Effector CD8-positive, alpha-beta T cell (primary cell): Measurements from ENCODE around the gene GFOD1.
"Not testable (repeated sequence)": the region's sequence is repeated elsewhere in the genome, so short reads cannot be mapped to it uniquely, and the experiment has no call there.

Experiments
- DNase-seq: peaks from one replicate; lab custom pipeline; 2025; lab: John Stamatoyannopoulos, UW

Gene GFOD1

DNA sequence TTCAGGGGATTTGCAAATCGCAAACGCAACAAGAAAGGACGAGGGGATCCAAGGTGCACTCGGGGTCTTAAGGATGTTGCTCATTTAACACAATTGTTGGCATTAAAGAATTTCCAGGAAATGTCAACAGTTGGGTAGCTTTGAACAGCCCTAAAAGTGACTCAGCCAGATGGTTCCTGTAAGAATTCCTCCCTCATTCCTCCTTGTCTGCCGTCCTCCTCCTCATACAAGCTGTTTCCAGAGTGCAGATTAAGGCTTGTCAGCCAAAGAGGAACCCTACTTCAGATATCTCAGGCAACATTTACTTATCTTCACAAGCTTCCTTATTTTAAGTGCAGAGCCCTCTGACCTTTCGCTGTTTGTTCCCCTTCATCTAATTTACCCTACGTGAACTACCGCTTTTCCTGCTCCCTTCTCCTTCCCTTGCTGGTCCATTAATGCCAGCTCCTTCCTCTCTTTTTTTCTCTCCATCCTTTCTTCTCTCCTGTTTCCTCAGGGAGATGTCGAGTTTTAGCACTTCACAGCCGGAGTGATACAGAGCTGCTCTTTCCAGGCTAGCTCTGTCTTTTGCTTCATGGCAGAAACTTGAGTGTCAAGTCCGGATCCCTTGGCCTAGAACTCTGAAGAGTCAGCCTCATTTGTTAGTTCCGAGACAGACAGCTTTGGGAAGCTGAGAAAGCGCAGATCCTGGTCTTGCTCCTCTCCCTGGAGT lies 132.9 kb downstream of the GFOD1 start:
- DNase-seq = no peak

DNA sequence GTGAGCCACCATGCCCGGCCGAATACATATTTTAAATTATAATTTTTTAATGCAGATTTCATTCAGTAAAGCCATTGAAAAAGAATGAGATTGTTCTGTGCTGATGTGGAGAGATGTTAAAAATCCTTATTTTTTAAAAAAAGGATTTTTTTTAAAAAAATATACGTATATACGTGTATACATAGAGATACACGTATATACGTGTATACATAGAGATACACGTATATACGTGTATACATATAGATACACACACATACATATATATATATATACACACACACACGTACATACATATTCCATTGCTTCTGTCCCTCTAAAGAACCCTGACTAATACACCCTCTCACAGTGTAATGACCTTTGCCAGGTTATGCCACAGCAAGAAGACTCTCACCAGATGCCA lies 135.2 kb downstream of the GFOD1 start:
- DNase-seq = no peak

DNA sequence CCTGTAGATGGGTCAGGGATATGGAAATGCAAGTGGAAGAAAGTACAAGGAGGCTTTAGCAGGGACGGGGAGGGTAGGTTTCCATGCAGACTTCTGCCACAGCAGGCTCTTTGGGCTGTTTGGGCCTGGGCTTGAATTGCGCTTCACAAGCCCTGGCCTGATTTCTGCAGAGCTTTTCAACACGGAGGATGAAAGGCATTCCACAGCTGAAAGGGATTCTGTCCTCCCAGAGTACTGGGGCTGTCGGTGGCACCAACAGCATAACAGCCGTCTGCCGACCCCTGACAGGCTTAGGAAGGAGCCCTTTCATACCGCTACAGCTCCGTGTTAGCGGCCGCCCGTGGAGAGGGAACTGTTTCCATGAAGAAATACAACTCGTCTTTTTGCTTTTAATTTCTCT lies 136.1 kb downstream of the GFOD1 start:
- DNase-seq = no peak

DNA sequence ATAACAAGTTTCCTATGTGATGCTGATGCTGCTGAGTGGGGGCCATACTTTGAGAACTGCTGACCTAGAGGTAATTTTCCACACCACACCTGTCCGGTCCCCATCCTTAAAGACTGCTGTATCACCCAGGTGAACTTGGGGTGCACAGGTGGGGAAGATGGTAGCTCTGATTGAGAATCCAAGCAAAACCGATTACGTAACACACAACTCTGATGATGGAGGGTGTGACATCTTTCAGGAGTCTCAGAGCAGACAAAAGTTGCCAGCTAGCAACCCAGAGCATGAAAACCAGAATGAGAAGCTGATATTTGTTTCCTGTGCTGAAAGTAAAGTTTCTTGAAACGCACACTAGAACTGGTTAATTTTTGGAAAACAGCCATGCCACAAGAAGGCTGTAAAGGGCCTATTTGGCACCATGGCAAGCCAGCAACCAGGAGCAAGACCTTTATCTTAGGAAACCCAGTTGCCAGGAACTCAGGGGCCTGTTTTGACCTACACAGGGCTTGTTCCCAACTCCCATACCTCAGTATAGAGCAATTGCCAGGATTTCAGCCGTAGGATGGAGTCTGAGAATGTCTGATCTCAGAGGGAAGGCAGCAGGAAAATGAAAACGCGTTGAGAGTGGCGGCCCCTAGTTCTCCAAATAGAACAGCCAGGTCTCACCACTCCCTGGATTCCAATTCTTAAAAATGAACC lies 137.4 kb downstream of the GFOD1 start:
- no peak for DNase-seq

DNA sequence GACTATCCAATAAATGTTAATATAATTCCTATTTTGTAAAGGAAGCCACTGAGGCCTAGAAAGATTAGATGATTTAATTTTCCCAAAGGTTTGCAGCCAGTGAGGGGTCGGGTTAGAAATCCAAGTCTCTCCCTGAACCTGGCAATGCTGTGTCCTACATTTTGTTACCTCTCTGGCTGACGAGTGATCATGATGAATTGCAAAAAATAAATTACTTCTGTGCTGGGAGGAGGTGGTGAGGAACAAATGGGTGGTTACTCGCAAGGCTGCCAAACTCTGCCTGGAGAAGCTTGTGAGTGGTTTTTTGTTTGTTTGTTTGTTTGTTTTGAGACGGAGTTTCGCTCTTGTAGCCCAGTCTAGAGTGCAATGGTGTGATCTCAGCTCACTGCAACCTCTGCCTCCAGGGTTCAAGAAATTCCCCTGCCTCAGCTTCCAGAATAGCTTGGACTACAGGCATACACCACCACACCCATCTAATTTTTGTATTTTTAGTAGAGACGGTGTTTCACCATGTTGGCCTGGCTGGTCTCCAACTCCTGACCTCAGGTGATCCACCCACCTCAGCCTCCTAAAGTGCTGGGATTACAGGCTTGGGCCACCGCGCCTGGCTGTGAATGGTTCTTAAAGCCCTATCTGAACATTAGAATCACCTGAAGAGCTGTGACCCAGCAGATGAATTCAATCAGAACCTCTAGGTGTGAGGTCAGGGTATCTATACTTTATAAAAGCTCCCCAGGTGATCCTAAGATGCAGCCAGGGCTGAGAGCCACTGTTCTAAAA lies 138.9 kb downstream of the GFOD1 start:
- DNase-seq = no peak

- DNase-seq = no peak
Measured at GRCh38 chr6:13346245-13346644, 141.2 kb downstream of the GFOD1 start.

DNA sequence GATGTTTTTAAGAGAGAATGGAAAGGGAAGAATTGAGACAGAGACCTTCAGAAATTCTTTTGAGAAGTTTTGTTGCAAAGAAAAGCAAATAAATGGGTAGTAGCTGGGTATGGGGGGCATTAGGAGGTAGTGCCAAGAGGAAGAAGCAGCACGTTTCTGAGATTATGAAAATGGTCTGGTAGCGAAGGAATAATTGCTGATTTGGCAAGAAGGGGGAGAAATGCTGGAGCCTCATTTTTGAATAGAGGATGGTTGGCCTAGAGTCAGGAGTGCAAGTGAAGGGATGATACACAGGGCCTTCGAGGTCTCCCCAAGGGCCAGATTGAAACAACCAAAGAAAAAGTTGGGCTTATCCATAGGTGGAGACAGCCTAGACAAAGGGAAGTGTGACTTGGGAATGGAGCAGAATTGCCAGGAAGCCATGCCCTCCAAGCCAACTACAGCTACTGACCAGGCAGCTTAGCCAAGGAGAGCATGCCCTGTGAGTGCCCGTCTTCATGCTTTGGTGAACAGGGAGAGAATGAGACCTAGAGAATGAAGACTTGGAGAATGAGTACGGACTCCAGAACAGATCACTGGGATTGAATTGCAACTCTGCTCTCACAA lies 144.9 kb downstream of the GFOD1 start:
- no peak for DNase-seq

DNA sequence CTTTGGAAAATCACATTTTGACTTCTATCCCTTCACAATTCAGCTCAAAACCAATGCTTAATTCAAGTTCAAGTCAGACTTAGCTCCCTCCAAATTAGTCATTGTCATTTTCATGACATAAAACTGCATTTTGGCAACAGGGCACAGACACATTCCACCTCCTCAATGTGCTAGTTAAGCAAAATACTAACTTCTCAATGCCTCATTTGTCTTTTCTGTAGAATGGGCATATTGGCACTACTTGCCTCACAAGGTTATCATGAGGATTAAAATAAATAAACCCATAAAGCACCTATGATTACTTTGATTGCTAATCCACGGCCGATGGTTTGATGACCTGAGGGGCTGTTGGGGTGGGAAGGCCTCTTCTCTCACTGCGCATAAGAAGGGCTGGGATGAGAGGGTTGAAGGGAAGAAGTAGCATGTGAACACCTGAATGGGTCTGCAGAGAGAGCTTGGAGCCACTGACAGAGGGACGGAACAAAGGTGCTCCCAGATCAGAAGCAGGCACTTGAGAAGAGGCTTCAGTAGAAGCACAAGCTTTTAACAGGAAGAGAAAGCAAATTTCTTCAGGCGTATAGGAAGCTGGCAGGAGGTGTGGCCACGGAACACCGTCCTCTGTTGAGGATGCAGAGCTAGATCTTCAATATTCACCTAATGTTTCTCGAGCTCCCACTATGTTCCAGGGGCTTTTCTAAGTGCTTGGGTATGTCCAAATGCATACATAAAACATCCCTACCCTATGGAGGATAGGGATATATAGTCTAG lies 147.4 kb downstream of the GFOD1 start:
- DNase-seq = no peak

DNA sequence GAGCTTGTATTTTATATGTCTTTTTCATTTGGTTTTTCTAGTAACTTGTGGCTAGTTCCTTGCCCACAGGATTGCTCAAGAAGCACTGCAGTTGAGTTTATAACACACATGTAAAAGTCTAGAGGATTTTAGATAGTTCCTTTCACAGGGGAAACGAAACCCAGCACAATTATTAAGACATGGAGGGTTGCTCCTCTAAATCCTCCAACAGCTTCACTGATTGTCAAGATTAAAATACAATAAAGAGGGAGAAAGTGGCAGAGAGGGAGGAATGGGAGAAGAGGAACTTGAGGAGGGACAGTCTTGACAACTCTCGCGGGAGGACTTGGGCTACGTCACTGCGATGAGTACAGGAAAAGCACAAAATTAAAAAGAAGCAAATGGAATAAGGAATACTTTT lies 149.4 kb downstream of the GFOD1 start:
- no peak for DNase-seq

GRCh38 chr6:13336553-13336952 lies 150.8 kb downstream of the GFOD1 start:
- peak; percentile 58 for DNase-seq

DNA sequence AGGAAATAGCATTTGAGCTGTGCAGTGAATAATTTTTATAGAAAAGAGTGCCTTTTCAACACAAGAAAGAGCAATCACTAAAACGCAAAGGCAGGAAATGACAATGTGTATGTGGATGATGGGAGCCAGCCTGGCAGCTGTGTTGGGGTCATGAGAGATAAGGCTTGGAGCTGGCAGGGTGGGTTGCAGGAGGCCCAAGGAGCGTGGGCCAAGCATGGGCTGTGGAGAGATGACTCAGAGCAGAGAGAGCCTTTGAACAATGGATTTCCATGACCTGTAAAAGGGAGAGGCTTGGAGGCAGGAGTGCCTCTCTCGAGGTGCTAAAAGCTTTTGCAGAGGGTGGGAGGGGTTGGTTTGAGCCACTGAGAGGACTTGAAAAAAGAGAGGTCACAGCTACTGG lies 152.4 kb downstream of the GFOD1 start:
- DNase-seq = no peak

DNA sequence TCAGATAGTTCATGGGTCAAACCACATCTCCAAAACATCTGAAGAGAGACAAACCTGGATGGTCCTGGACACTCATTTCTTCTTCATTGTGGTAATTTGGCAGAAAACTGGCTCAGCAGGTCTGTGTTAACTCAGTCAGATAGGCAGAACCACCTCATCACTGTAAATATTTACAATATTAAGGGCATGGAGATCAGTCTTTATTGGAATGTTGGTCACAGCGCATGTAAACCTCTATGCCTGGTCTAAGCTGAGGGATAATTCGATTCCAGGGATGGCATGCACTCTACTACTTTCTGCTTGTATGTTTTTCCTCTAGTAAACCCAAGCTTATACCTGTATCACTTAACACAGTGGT lies 155.1 kb downstream of the GFOD1 start:
- DNase-seq = no peak

GRCh38 chr6:13331516-13332348 lies 155.7 kb downstream of the GFOD1 start:
- DNase-seq = no peak

GRCh38 chr6:13328875-13329183 lies 158.6 kb downstream of the GFOD1 start:
- no peak for DNase-seq

DNA sequence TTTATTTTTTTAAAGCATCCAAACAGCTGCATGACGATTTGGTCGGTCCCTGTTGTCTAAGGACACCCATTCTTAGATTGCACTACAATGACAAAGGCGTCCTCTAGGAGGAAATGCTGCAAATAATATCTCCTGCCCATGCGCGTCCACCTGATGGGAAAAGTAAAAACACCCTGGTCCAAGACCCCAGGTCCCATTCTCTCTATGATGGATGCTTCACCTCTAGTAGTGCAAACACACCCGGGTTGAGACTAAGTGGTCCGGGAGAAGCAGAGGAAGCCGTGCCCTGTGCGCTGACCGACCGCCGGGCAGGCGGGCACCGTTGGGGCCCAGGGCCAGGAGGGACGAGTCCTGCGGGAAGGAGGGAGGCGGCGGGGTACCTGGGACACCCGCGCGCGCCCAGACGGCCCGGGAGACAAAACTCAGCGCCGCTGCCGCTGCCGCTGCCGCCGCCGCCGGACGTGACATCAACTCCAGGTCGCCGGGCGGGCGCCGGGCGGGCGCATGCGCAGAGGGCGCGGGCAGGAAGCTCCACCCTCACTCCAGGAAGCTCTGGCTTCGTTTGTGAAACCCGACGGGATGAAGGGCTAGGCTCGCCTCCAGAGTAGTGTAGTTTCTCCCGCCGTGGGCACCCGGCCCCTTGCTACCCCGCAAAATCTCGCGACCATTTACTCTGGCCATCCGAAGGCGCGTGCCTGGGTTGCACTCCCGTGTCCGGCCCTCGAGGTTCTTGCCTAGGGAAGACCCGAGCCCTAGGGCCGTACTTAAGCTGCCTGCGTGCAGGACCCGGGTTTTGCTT lies 159.1 kb downstream of the GFOD1 start, which contains the start of gene TBC1D7:
TBC1D7 (minus strand) TSS at position 462 of the 799 bp plus-strand sequence. CDS start 1,639 bp downstream, outside the sequence.
- peak; percentile 88 for DNase-seq

DNA sequence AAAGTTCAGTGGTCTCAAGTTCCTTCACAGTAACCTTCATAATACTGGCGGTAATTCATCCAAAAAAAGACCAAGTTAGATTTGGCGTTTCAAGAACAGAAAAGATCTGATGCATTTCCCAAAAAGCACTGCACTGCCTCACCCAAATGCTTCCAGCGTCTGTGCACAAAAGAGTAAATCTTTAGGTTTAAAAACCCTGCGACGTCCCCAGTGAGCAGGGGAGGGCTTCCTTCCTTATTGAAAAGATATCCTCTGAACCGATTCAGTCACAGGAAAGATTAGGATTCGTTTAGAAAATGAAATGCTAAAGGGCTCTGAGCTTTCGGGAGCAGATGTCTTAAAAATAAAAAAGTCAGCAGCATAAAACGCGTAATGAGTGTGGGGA lies 159.7 kb downstream of the GFOD1 start:
- DNase-seq = no peak

GRCh38 chr6:13326031-13326586 lies 161.3 kb downstream of the GFOD1 start:
- DNase-seq = not testable (repeated sequence)

DNA sequence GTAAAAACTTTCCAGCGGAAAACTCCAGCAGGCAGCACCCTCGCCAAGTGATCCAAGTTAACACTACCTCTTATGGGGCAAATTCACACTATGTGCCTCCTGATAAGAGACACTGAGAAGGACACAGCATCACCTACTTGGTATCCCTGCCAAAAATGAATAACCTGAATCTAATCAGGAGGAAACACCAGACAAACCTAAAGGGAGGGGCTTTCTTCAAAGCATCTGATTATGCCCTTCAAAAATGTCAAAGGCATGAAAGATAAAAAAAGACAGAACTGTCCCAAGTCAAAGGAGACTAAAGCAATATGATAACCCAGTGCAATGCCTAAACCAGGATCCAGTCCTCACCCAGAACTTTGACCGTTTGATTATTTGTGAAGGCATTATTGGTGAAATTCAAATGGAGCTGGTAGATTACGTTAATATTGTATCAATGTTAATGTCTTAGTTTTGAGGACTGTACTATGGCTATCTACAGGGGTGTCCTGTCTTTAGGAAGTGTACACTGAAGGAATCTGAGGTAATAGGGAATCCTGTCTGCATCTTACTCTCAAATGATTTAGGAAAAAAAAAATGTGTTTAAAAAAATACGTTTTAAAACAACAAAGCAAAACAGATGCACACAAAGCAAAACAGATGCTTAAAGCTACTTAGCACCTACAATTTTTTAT lies 167.4 kb downstream of the GFOD1 start:
- no peak for DNase-seq

- no peak for DNase-seq
Measured at GRCh38 chr6:13318821-13319220, 168.6 kb downstream of the GFOD1 start.
